Smooth muscle cell (in vitro differentiated cells): Measurements from ENCODE around the gene MYO5B. TPM values are rescaled to one million over a fixed set of nuclear protein-coding genes. Genes with fewer than 3 reads are reported as not detected.
A peak's percentile ranks its signal among the peaks of the same experiment; 100 is the strongest.

Experiments
- DNase-seq: peaks from one replicate; lab custom pipeline; 2025; ENCODE audit not compliant: unreplicated experiment; lab: John Stamatoyannopoulos, UW
- H2AFZ ChIP-seq: fragments of 200-600 bp; sonication (generic); 2 replicates; pipeline ENCODE4 v1.6.0; 2016; ENCODE audit warnings: antibody characterized with exemption, low read depth, mild to moderate bottlenecking
- H3F3A ChIP-seq: fragments of 200-600 bp; sonication (generic); 2 replicates; pipeline ENCODE4 v1.6.0; 2017; ENCODE audit warnings: antibody characterized with exemption, low read depth
- H3K27ac ChIP-seq: fragments of 200-600 bp; sonication (generic); 2 replicates; pipeline ENCODE4 v1.5.1; 2016; ENCODE audit warnings: low read depth, mild to moderate bottlenecking
- H3K27me3 ChIP-seq: fragments of 200-600 bp; sonication (generic); 2 replicates; pipeline ENCODE4 v1.6.1; 2016; ENCODE audit warnings: low read depth, mild to moderate bottlenecking
- H3K36me3 ChIP-seq: fragments of 200-600 bp; sonication (generic); 2 replicates; pipeline ENCODE4 v1.5.1; 2016; ENCODE audit warnings: low read depth
- H3K4me1 ChIP-seq: fragments of 200-600 bp; sonication (generic); 2 replicates; pipeline ENCODE4 v1.5.1; 2016; ENCODE audit warnings: low read depth
- H3K4me2 ChIP-seq: fragments of 200-600 bp; sonication (generic); 2 replicates; pipeline ENCODE4 v1.6.0; 2016; ENCODE audit warnings: mild to moderate bottlenecking
- H3K4me3 ChIP-seq: fragments of 200-600 bp; sonication (generic); 2 replicates; pipeline ENCODE4 v1.5.1; 2016; ENCODE audit warnings: mild to moderate bottlenecking
- H3K79me2 ChIP-seq: fragments of 200-600 bp; sonication (generic); 2 replicates; pipeline ENCODE4 v1.6.0; 2016; ENCODE audit warnings: low read depth, mild to moderate bottlenecking
- H3K9ac ChIP-seq: fragments of 200-600 bp; sonication (generic); 2 replicates; pipeline ENCODE4 v1.6.0; 2016; ENCODE audit warnings: low read depth
- H3K9me3 ChIP-seq: fragments of 200-600 bp; sonication (generic); replicated peaks from 2 replicates; pipeline ENCODE4 v1.5.1; 2016; ENCODE audit warnings: low read depth
- H4K20me1 ChIP-seq: fragments of 200-600 bp; sonication (generic); 2 replicates; pipeline ENCODE4 v1.6.0; 2016; ENCODE audit warnings: low read depth
- WGBS: methylation state at CpG from one replicate; pipeline ENCODE4 v1.1.7; 2016; ENCODE audit warnings: low lambda C conversion rate; 5-methylcytosine and 5-hydroxymethylcytosine counted together
- polyA plus RNA-seq: library from polyadenylated mRNA; unstranded; fragments of >200 nt; fragmentation: Nextera tagmentation; extraction: Ambion mirVana; gene quantifications from 2 replicates; pipeline ENCODE4 v1.2.1, GENCODE V29; 2016
- total RNA-seq: library from RNA; depleted of rRNA; stranded (reverse); fragments of >200 nt; gene quantifications from 2 replicates; pipeline ENCODE4 v1.2.3, GENCODE V29; 2014
- TF ChIP-seq, protein P1 (sequence below): fragments of 200-600 bp; sonication (generic); IDR thresholded peaks from 2 replicates; pipeline ENCODE4 v1.5.1; 2017; ENCODE audit warnings: borderline replicate concordance, mild to moderate bottlenecking, antibody characterized with exemption; ENCODE audit not compliant: insufficient read depth, poor library complexity, severe bottlenecking

Gene MYO5B
- total and polyA plus RNA-seq, 2 experiments from 2014 or later: 1.7 to 25.3 TPM

DNA sequence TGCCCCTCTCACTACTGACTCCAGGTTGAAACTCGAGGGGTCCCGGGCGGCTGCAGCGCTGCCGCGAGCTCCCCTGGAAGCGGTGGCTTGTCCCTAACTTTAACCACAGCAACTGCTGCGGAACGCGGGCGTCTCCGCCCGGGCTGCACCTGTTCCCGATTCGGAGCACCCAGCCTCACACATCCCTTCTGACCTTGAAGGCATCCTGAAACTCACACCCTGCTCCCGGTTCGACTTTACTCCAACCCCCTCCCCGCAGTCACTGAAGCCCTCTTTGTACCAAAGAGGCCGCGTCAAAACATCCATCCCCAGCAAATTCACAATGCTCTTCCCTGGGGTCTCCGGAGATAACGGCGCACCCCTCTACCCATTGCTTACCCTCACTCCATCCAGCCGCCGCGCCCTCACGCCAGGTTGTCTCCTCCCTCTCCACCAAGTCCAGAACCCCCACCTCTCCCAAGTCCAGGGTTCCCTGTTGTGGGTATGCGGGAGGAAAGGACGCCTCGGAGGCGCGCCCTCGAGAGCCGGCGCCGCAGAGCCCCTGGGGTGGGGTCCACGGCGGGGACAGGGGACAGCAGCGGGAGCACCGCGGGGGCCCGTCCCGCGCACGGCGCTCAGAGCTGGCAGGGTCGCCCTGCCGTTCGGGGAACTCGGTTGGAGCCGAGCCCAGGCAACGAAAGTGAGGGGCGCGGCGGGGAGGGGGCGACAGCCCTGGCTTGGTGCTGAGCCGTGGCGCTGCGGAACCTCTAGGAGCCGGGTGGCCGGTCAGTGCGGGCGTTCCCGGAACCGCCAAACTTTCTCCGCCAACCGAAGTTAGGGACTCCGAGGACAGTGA is 934 bp downstream of the MYO5B start:
- TF ChIP-seq, protein P1, sequence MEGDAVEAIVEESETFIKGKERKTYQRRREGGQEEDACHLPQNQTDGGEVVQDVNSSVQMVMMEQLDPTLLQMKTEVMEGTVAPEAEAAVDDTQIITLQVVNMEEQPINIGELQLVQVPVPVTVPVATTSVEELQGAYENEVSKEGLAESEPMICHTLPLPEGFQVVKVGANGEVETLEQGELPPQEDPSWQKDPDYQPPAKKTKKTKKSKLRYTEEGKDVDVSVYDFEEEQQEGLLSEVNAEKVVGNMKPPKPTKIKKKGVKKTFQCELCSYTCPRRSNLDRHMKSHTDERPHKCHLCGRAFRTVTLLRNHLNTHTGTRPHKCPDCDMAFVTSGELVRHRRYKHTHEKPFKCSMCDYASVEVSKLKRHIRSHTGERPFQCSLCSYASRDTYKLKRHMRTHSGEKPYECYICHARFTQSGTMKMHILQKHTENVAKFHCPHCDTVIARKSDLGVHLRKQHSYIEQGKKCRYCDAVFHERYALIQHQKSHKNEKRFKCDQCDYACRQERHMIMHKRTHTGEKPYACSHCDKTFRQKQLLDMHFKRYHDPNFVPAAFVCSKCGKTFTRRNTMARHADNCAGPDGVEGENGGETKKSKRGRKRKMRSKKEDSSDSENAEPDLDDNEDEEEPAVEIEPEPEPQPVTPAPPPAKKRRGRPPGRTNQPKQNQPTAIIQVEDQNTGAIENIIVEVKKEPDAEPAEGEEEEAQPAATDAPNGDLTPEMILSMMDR: no peak
- Histone ChIP-seq H3K79me2 (no peaks in the 10 kb centered on the region), H3K27me3 (peaks cover 86% of the 10 kb centered on the region), H3K9me3 (no peaks in the 10 kb centered on the region), H2AFZ (peak overlapping the region; percentile 77), H3K36me3 (no peaks in the 10 kb centered on the region), H3K4me3 (peak overlapping the region; percentile 69), H3F3A (no peaks in the 10 kb centered on the region), H4K20me1 (no peaks in the 10 kb centered on the region), H3K4me2 (peak overlapping the region; percentile 92), H3K4me1 (peaks cover 9% of the 10 kb centered on the region), H3K27ac (no peak overlapping the region), H3K9ac (peak overlapping the region; percentile 43)
- DNase-seq: no peak
- 3% methylated on average over 67 of the region's 68 CpGs for WGBS

DNA sequence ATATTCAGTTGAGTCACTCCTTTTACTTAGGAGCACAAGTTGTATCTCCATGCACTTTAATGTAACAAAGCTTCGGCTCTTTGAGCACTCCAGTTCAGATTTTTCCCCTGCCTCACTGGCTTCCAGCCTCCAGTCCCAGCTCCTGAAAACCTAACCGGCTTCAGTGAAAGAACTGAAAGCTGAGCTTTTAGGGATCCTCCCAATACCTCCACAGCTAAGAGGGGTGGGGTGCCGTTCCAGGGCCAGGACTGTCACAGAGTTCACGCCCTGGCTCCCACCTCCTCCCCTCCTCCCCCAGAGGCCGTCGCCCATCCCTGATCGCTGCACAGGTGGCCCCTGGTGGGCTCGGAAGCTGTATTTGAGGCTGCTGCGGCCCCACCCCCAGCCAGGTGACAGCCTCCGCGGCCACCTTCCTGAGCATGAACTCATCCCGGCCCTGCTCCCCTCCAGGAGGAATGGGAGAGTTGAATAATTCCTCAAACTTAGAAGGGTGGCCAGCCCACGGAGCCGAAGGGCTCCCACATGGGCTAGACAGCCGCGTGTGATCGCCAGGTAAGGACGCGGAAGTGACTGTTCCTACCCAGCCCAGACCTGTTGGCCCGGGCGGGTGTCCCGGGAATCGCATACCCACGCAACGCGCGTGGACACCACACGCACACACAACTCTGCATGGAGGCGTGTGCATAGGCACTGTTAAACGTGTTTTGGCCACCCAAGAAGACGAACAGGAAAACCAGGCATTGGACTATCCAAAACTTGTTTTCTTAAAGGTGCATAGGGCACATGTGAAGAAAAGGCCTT is 1.8 kb downstream of the MYO5B start:
- no peaks in the 10 kb centered on the region for H3F3A ChIP-seq
- TF ChIP-seq, protein P1: no peak
- peak overlapping the region; percentile 69 for H3K4me3 ChIP-seq
- H3K4me2 ChIP-seq: peak overlapping the region; percentile 92
- H3K9me3 ChIP-seq: no peaks in the 10 kb centered on the region
- WGBS: 24% methylated on average over 31 of the region's 31 CpGs
- peaks cover 89% of the 10 kb centered on the region for H3K27me3 ChIP-seq
- no peak overlapping the region for H3K9ac ChIP-seq
- H3K27ac ChIP-seq: no peak overlapping the region
- no peaks in the 10 kb centered on the region for H3K79me2 ChIP-seq
- no peaks in the 10 kb centered on the region for H4K20me1 ChIP-seq
- peaks cover 9% of the 10 kb centered on the region for H3K4me1 ChIP-seq
- H3K36me3 ChIP-seq: no peaks in the 10 kb centered on the region
- no peak for DNase-seq
- no peak overlapping the region for H2AFZ ChIP-seq

DNA sequence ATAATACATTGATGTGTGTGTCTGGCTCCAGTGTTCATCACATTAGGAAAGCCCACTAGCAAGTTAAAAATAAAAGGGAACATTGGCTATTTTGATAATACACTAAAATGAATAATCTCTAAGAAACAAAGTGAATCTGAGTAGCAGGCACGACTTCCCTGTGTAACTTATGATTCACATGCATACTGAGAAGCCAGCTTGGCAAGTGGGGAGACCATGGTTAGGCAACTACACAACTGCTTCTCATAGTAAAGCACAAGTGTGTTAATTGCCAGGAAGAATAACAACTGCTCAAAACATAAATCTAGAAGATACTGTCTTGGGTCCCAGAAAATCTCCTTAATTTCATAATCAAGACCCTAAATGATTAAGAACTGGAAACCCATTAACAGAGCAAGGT is 4.0 kb downstream of the MYO5B start:
- Histone ChIP-seq H3F3A (no peaks in the 10 kb centered on the region), H3K27ac (peak overlapping the region; percentile 70), H3K4me2 (no peak overlapping the region), H3K79me2 (no peaks in the 10 kb centered on the region), H2AFZ (no peak overlapping the region), H3K9ac (peak overlapping the region; percentile 41), H3K27me3 (peaks cover 81% of the 10 kb centered on the region), H3K9me3 (no peaks in the 10 kb centered on the region), H4K20me1 (no peaks in the 10 kb centered on the region), H3K36me3 (no peaks in the 10 kb centered on the region), H3K4me1 (peaks cover 9% of the 10 kb centered on the region), H3K4me3 (no peak overlapping the region)
- no peak for DNase-seq
- TF ChIP-seq, protein P1: no peak
- WGBS: 41% methylated on average over 1 of the region's 1 CpG
